ENCODE data around the gene SUN1. TPM values are rescaled to one million over a fixed set of nuclear protein-coding genes. Genes with fewer than 3 reads are reported as not detected.

Gene SUN1
- total and polyA plus RNA-seq, 10 of the 15 experiments (the other 5 are each of a cell fraction or from before 2014, with no cell fraction given): 27.8 to 107 (median 65.8) TPM

DNA sequence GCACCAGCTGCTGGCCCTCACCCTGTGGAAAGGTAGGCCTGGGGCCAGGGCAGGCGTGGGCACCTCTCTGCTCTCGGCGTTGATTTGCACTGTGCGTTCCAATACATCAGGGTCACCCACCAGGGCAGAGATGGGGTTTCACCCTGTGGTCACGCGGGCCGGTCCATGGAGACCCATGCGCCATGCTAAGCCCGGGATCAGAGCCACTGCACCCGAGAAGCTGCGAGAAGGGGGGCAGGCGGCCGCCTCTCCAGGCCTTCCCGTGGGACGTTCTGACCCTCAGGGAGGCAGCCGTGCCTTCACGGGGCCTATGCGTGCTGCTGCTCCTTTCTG lies 55.2 kb downstream of the SUN1 start:
- H3K4me1 ChIP-seq (ENCODE audit: control insufficient read depth, insufficient read depth, low read length): no peaks in the 10 kb centered on the region
- ATAC-seq (no peak), DNase-seq (ENCODE audit: low read depth, low spot score) (no peak), FAIRE-seq (no peak)
- H3K9ac ChIP-seq (ENCODE audit: control insufficient read depth, insufficient read depth, low read length): no peak overlapping the region
- H2AFZ ChIP-seq (ENCODE audit: control insufficient read depth, low read depth, low read length): no peak overlapping the region
- no peak overlapping the region for H3K4me3 ChIP-seq
- H4K20me1 ChIP-seq (ENCODE audit: control insufficient read depth, insufficient read depth): peaks cover 3% of the 10 kb centered on the region; the same call in 1 of the 2 replicates
- no peaks in the 10 kb centered on the region; the same call in 2 of the 3 replicates for H3K9me3 ChIP-seq (replicated peaks; ENCODE audit: control insufficient read depth, insufficient read depth, low read length)
- TF ChIP-seq E4F1 (IDR thresholded peaks at IDR 0.05; ENCODE audit: borderline replicate concordance, partially characterized antibody): no peak
- in situ Hi-C loops (cut with MboI) (no loop called here), intact Hi-C loops (cut with micrococcal nuclease; ENCODE audit: unreplicated experiment) (no loop called here)
- BruUV-seq (replicated peaks): no TSS peak
- peaks cover 20% of the 10 kb centered on the region for H3K79me2 ChIP-seq (ENCODE audit: control insufficient read depth, insufficient read depth, low read length)
- ChIA-PET POLR2A (interaction anchor here (0.6 kb wide), 1 partner anchor 14 kb away, joined by 3 read pairs; no protein-coding TSS in a partner anchor), CTCF (no interaction called here), RAD21 (ENCODE audit: unreplicated experiment) (no interaction called here), SMC1A (ENCODE audit: uncharacterized antibody, unreplicated experiment) (no interaction called here)
- no peak overlapping the region for H3K4me2 ChIP-seq (ENCODE audit: control insufficient read depth, insufficient read depth)
- H3K27ac ChIP-seq (ENCODE audit: control insufficient read depth, insufficient read depth): no peak overlapping the region
- no peaks in the 10 kb centered on the region for H3K27me3 ChIP-seq (replicated peaks in 1 of 2; ENCODE audit: control insufficient read depth in 2 of 2, insufficient read depth in 2 of 2, low read length in 1 of 2)
- 96% methylated on average over 16 of the region's 18 CpGs for WGBS (ENCODE audit: insufficient coverage, insufficient replicate concordance, low lambda C conversion rate, missing lambda C conversion rate)
- H3K36me3 ChIP-seq (ENCODE audit: control insufficient read depth in 2 of 2, insufficient read depth in 2 of 2, low read length in 1 of 2): peaks cover 7 to 46% of the 10 kb centered on the region in 2 experiments; a peak in 3 of 4 replicates

- H3K4me2 ChIP-seq (ENCODE audit: control insufficient read depth, insufficient read depth): no peak overlapping the region
- peaks cover under 1% of the 10 kb centered on the region; the same call in 1 of the 2 replicates for H4K20me1 ChIP-seq (ENCODE audit: control insufficient read depth, insufficient read depth)
- intact Hi-C loops (cut with micrococcal nuclease; ENCODE audit: unreplicated experiment): no loop called here
- peaks cover 8 to 52% of the 10 kb centered on the region in 2 experiments; a peak in 3 of 4 replicates for H3K36me3 ChIP-seq (ENCODE audit: control insufficient read depth in 2 of 2, insufficient read depth in 2 of 2, low read length in 1 of 2)
- H3K4me1 ChIP-seq (ENCODE audit: control insufficient read depth, insufficient read depth, low read length): no peaks in the 10 kb centered on the region
- in situ Hi-C loops (cut with MboI): no loop called here
- H3K9me3 ChIP-seq (replicated peaks; ENCODE audit: control insufficient read depth, insufficient read depth, low read length): no peaks in the 10 kb centered on the region; the same call in 2 of the 3 replicates
- POLR2A ChIA-PET: interaction anchor here (0.6 kb wide), 1 partner anchor 14 kb away, joined by 3 read pairs; no protein-coding TSS in a partner anchor
- no peaks in the 10 kb centered on the region for H3K27me3 ChIP-seq (replicated peaks in 1 of 2; ENCODE audit: control insufficient read depth in 2 of 2, insufficient read depth in 2 of 2, low read length in 1 of 2)
- no peak for DNase-seq (ENCODE audit: low read depth, low spot score)
- CTCF ChIA-PET: no interaction called here
- H3K79me2 ChIP-seq (ENCODE audit: control insufficient read depth, insufficient read depth, low read length): peaks cover 17% of the 10 kb centered on the region
- FAIRE-seq: no peak
- RAD21 ChIA-PET (ENCODE audit: unreplicated experiment): no interaction called here
- no peak for ATAC-seq
- SMC1A ChIA-PET (ENCODE audit: uncharacterized antibody, unreplicated experiment): no interaction called here
- WGBS (ENCODE audit: insufficient coverage, insufficient replicate concordance, low lambda C conversion rate, missing lambda C conversion rate): 95% methylated on average over 43 of the region's 43 CpGs
- no peak overlapping the region for H3K27ac ChIP-seq (ENCODE audit: control insufficient read depth, insufficient read depth)
- H2AFZ ChIP-seq (ENCODE audit: control insufficient read depth, low read depth, low read length): no peak overlapping the region
- no peak overlapping the region for H3K9ac ChIP-seq (ENCODE audit: control insufficient read depth, insufficient read depth, low read length)
- no peak overlapping the region for H3K4me3 ChIP-seq
- no TSS peak for BruUV-seq (replicated peaks)
- no peak for TF ChIP-seq NFIC (IDR thresholded peaks at IDR 0.05; ENCODE audit: low read depth, low read length)
- no peak for TF ChIP-seq E2F8 (IDR thresholded peaks at IDR 0.05; ENCODE audit: low read depth, partially characterized antibody)
- no peak for TF ChIP-seq IRF4 (IDR thresholded peaks at IDR 0.05; ENCODE audit: low read depth, low read length)
- TF ChIP-seq YY1 (IDR thresholded peaks at IDR 0.05; ENCODE audit: low read depth, low read length): no peak
- TF ChIP-seq FOS (IDR thresholded peaks at IDR 0.05; ENCODE audit: borderline replicate concordance, extremely low read depth, insufficient read length): no peak
- no peak for TF ChIP-seq ZNF217 (IDR thresholded peaks at IDR 0.05)
- TF ChIP-seq IKZF1 (conservative IDR thresholded peaks at IDR 0.05): no peak
- no peak for TF ChIP-seq MEF2B (IDR thresholded peaks at IDR 0.05; ENCODE audit: partially characterized antibody, poor library complexity, severe bottlenecking)
- TF ChIP-seq BHLHE40 (IDR thresholded peaks at IDR 0.05; ENCODE audit: borderline replicate concordance in 1 of 2, low read depth in 2 of 2, low read length in 1 of 2): no peak
Measured at GRCh38 chr7:888081-889024, 56.1 kb downstream of the SUN1 start.
